GM12892 (cell line): Measurements from ENCODE around the gene NBPF11.

Source experiments
- POLR2A ChIP-seq: IDR thresholded peaks from 2 replicates; pipeline ENCODE4 v1.6.1; 2011; ENCODE audit warnings: low read depth, low read length, control low read depth
- POLR2AphosphoS5 ChIP-seq: IDR thresholded peaks from 2 replicates; pipeline ENCODE4 v1.6.1; 2011; ENCODE audit warnings: low read depth, low read length, control low read depth

DNA sequence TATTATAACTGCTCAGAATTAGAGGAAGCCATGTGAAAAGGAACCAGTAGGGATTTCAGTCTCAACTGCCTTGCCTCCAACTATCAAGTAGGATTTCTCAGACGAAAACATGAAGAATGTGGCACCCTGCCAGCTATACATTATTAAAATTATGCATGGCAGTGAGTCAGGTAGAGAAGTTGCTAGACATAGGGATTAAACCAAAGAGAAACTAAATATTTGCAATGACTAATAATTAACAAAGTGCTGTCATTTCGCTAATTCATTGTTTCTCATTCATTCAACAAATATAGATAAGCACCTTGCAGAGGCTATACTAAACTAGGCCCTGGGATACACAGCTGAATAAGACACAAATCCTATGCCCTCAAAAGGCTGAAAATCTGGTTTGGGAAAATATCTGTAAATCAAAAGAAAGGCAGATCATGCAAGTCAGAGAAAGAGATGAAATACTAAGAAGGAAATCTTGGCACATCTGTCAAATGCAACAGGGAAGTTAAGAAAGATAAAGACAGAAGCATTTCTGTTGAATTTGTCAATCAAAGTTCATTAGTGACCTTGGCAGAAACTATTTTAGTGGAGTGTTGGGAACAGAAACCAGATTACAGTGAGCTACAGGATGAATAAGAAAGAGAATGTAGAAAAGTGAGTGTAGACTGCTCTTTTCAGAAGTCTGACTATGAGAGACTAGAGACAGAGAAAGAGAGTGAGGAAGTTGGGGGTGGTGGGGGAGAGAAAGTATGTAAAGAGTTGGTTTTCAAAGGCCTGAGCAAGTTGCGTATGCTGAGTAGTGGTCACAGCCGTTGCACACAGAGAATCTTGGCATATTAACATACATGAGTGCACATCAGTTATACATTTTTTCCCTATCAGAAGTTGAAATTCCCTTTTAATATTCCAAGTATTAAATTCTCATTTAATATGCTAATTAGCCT lies 14.7 kb upstream of the NBPF11 start:
- no peak for TF ChIP-seq POLR2AphosphoS5
- no peak for TF ChIP-seq POLR2A
